Endothelial cell of umbilical vein (primary cell): ENCODE measurements around the gene OVCH1. TPM values are rescaled to one million over a fixed set of nuclear protein-coding genes. Genes with fewer than 3 reads are reported as not detected.

Source experiments
- BruUV-seq: library from RNA; stranded (reverse); fragments of 400-500 nt; replicated peaks from 2 replicates; lab custom pipeline; 2021; lab: Mats Ljungman, UMichigan
- CTCF ChIA-PET: fragments of 300-600, 350-600 bp; sonication (Branson Sonifier 250); formaldehyde crosslinking; loops from one replicate; lab custom pipeline; 2021; ENCODE audit warnings: antibody characterized with exemption, inconsistent platforms; lab: Charles Lee
- POLR2A ChIA-PET: fragments of 300-600, 350-600 bp; sonication (Branson Sonifier 250); formaldehyde crosslinking; loops from one replicate; lab custom pipeline; 2021; ENCODE audit warnings: antibody characterized with exemption, inconsistent platforms; lab: Charles Lee
- DNase-seq: peaks from one replicate; pipeline ENCODE4 v3.0.0-alpha.2; 2011; ENCODE audit warnings: low read depth, low spot score
- FAIRE-seq: peaks from 2 replicates; lab custom pipeline; 2011; peaks lifted over from hg19 to GRCh38; lab: Jason Lieb, UNC
- H2AFZ ChIP-seq: 2 replicates; pipeline ENCODE4 v1.6.0; 2012; ENCODE audit warnings: low read depth, low read length, control low read depth, inconsistent platforms
- H3K27ac ChIP-seq: 2 replicates; pipeline ENCODE4 v1.5.1; 2011; ENCODE audit warnings: low read depth, mild to moderate bottlenecking, control low read depth, low read length, moderate library complexity; ENCODE audit not compliant: insufficient read depth
- H3K27me3 ChIP-seq, 2 experiments: 2 replicates each; pipeline versions ENCODE4 v1.6.0 to v1.6.1; 2011; ENCODE audit warnings: low read length in 2 of 2, mixed read lengths in 1 of 2; ENCODE audit not compliant: control insufficient read depth in 2 of 2, insufficient read depth in 2 of 2
- H3K36me3 ChIP-seq, 2 experiments: 2 replicates in 1 of 2; 3 replicates in 1 of 2; pipeline ENCODE4 v1.5.1; 2011; ENCODE audit warnings: low read length in 2 of 2, mild to moderate bottlenecking in 1 of 2, moderate library complexity in 1 of 2; ENCODE audit not compliant: control insufficient read depth in 2 of 2, insufficient read depth in 2 of 2; ENCODE audit errors: extremely low read depth in 1 of 2
- H3K4me1 ChIP-seq: 3 replicates; pipeline ENCODE4 v1.5.1; 2011; ENCODE audit warnings: mild to moderate bottlenecking, low read length; ENCODE audit not compliant: control insufficient read depth, insufficient read depth; ENCODE audit errors: extremely low read depth
- H3K4me2 ChIP-seq: 2 replicates; pipeline ENCODE4 v1.6.1; 2011; ENCODE audit warnings: low read length, control low read depth, mixed read lengths; ENCODE audit not compliant: insufficient read depth
- H3K4me3 ChIP-seq, 3 experiments: fragments of 200-600 bp in 1 of 3; sonication (generic), shearing (Covaris generic) in 1 of 3; replicated peaks in 1 of 3; 2 replicates each; pipeline ENCODE4 v1.5.1; 2011 to 2016; ENCODE audit warnings: control low read depth in 3 of 3, low read length in 3 of 3, mild to moderate bottlenecking in 2 of 3, inconsistent platforms in 1 of 3, low read depth in 1 of 3, moderate library complexity in 1 of 3; ENCODE audit not compliant: insufficient read depth in 1 of 3
- H3K79me2 ChIP-seq: 2 replicates; pipeline ENCODE4 v1.6.0; 2012; ENCODE audit warnings: low read length, inconsistent platforms; ENCODE audit not compliant: control insufficient read depth, insufficient read depth
- H3K9ac ChIP-seq: replicated peaks from 2 replicates; pipeline ENCODE3; 2011; ENCODE audit warnings: low read length, control low read depth; ENCODE audit not compliant: insufficient read depth; ENCODE audit errors: extremely low read depth
- H3K9me1 ChIP-seq: replicated peaks from 3 replicates; pipeline ENCODE4 v1.6.0; 2011; ENCODE audit warnings: mild to moderate bottlenecking, low read length; ENCODE audit not compliant: control insufficient read depth, insufficient read depth; ENCODE audit errors: extremely low read depth
- H3K9me3 ChIP-seq: replicated peaks from 2 replicates; pipeline ENCODE4 v1.5.1; 2012; ENCODE audit warnings: low read length, inconsistent platforms; ENCODE audit not compliant: control insufficient read depth, insufficient read depth
- H4K20me1 ChIP-seq: replicated peaks from 2 replicates; pipeline ENCODE3; 2011; ENCODE audit warnings: mild to moderate bottlenecking, low read length; ENCODE audit not compliant: control insufficient read depth, insufficient read depth; ENCODE audit errors: extremely low read depth
- FOS ChIP-seq: IDR thresholded peaks from 2 replicates; pipeline ENCODE4 v1.6.1; 2011; ENCODE audit warnings: mild to moderate bottlenecking, low read length, moderate library complexity, borderline replicate concordance; ENCODE audit not compliant: insufficient read depth
- JUN ChIP-seq: IDR thresholded peaks from 2 replicates; pipeline ENCODE4 v1.6.1; 2011; ENCODE audit warnings: borderline replicate concordance, low read depth; ENCODE audit not compliant: insufficient read length, insufficient read depth
- POLR2AphosphoS5 ChIP-seq: IDR thresholded peaks from 2 replicates; pipeline ENCODE4 v1.6.1; 2012; ENCODE audit warnings: low read depth, mild to moderate bottlenecking, control low read depth, low read length, moderate library complexity; ENCODE audit not compliant: insufficient read depth
- dilution Hi-C: fragments of 300-500 bp; cut with MboI; formaldehyde crosslinking; loops from one replicate; pipeline ENCODE4 v1.15.0; 2019; ENCODE audit warnings: low sequenced_read_pairs; ENCODE audit not compliant: extremely low pct_ligation_motif_present
- intact Hi-C: fragments of 100-400 bp; cut with micrococcal nuclease; formaldehyde crosslinking; loops from one replicate; pipeline ENCODE4 v1.10.0; 2022
- polyA plus RNA-seq, 4 experiments: library from polyadenylated mRNA; depleted of rRNA in 3 of 4; stranded (reverse) in 3 of 4; unstranded in 1 of 4; fragments of >200 nt; gene quantifications; 2 replicates each; pipeline versions ENCODE4 v1.2.1 to v1.2.3, GENCODE V29; 2011 to 2012; ENCODE audit warnings: missing spikeins in 1 of 4
- total RNA-seq: library from RNA; stranded (reverse); gene quantifications from 2 replicates; pipeline ENCODE4 v1.2.3, GENCODE V29; 2021

OVCH1 gene
- total and polyA plus RNA-seq, 2 donors (not counting 3 experiments of a cell fraction or from before 2014, with no cell fraction given) = 0.01 TPM; not detected in 1

DNA sequence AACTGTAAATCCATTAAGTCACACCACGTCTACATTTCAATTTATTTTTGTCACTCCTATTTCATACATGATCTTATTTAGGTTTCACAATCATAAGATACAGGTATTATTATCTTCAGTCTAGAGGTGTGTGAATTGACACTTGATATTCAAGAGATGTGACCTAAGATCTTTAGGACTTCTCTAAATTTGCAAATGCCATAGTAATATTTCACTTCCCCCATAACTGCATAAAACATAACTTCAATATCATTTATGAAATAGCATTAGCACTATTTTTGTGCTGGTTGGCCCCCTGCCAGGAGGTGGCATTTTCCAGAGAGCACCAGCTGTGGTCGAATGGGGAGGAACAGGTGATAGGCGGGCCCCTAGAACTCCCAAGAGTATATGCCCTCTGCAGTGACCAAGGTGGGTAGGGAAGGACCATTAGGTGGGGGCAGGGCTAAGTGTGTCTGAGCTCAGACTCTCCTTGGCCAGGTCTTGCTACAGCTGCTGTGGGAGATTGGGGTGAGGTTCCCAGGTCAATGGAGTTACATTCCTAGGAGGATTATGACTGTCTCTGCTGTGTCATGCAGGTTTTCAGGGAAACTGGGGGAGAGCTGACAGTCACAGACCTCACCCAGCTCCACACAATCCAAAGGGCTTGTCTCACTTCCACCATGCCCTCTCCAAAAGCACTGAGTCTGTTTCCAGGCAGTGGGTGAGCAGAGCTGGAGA is 67.3 kb downstream of the OVCH1 start:
- Histone ChIP-seq H3K9me1 (no peaks in the 10 kb centered on the region), H3K4me3 (no peak overlapping the region), H3K9ac (no peak overlapping the region), H3K36me3 (no peaks in the 10 kb centered on the region), H3K27ac (no peak overlapping the region), H2AFZ (no peak overlapping the region), H3K27me3 (no peaks in the 10 kb centered on the region), H4K20me1 (no peaks in the 10 kb centered on the region), H3K79me2 (no peaks in the 10 kb centered on the region), H3K9me3 (no peaks in the 10 kb centered on the region), H3K4me1 (peaks cover 15% of the 10 kb centered on the region), H3K4me2 (no peak overlapping the region)
- TF ChIP-seq POLR2AphosphoS5 = no peak
- no peak for DNase-seq
- intact Hi-C loops (no loop called here), dilution Hi-C loops (no loop called here)
- BruUV-seq = no TSS peak
- FAIRE-seq = no peak
- ChIA-PET POLR2A (no interaction called here), CTCF (no interaction called here)

DNA sequence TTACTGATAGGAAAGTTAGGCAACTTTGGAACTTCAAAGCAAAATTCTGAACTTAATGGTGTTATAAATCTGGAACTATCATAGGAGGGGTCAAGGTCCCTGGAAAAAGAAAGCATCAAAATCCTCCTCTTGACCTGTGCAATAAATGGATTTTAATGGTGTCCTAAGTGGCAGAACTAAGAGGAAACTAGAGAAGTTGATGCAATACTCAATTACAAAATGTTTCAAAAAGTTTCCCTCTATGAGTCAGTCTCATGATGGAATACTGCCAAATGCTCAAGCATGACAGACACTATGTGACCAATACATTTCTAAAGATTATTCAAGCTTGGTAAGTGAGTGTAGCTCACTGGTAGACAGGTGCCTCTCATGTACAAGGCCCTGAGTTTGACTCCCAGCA is 68.9 kb downstream of the OVCH1 start:
- no peaks in the 10 kb centered on the region for H3K9me1 ChIP-seq
- H3K9me3 ChIP-seq = no peaks in the 10 kb centered on the region
- no peak overlapping the region for H2AFZ ChIP-seq
- H3K9ac ChIP-seq = no peak overlapping the region
- H3K27me3 ChIP-seq = no peaks in the 10 kb centered on the region
- H3K4me1 ChIP-seq = peaks cover 15% of the 10 kb centered on the region
- no peaks in the 10 kb centered on the region for H3K36me3 ChIP-seq
- intact Hi-C loops (no loop called here), dilution Hi-C loops (no loop called here)
- TF ChIP-seq JUN (no peak), FOS (peak; percentile 60)
- H3K4me3 ChIP-seq = no peak overlapping the region
- no peaks in the 10 kb centered on the region for H4K20me1 ChIP-seq
- CTCF ChIA-PET = interaction anchor here (0.5 kb wide), 1 partner anchor 1267 kb away, joined by 3 read pairs; the partner anchor contains the start of gene IPO8
- H3K4me2 ChIP-seq = no peak overlapping the region
- no TSS peak for BruUV-seq
- DNase-seq = peak; percentile 65
- peak; percentile 67 for FAIRE-seq
- no peak overlapping the region for H3K27ac ChIP-seq
- no peaks in the 10 kb centered on the region for H3K79me2 ChIP-seq
- POLR2A ChIA-PET = no interaction called here
